NCI-H2227 treated with DMSO at 0.1 percent for 48 hours (cell line): ENCODE data around the gene SNCG.
"Not testable (repeated sequence)": the region's sequence is repeated elsewhere in the genome, so short reads cannot be mapped to it uniquely, and the experiment has no call there.

Experiments
- DNase-seq: peaks from one replicate; lab custom pipeline; 2025; lab: John Stamatoyannopoulos, UW

Gene SNCG

DNA sequence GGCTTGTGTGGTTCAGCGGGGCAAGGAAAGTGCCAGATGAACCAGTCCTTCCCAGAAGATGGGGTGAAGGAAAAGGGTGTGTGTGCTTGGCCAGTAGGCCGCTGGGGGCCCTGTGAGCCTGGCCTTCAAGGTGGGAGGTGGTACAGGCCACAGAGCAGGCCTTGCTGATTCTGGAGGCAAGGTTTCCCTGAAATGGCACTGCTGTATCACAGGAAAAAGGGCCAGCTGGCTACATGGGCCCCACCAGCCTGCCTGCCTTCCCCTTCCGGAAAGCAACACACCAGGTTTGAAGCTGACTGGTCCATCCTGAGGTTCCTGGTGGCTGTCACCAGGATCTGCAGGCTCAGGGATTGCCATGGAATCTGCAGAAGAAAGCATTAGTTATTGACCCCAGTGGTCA, 13.5 kb upstream of the SNCG start:
- DNase-seq = no peak

DNA sequence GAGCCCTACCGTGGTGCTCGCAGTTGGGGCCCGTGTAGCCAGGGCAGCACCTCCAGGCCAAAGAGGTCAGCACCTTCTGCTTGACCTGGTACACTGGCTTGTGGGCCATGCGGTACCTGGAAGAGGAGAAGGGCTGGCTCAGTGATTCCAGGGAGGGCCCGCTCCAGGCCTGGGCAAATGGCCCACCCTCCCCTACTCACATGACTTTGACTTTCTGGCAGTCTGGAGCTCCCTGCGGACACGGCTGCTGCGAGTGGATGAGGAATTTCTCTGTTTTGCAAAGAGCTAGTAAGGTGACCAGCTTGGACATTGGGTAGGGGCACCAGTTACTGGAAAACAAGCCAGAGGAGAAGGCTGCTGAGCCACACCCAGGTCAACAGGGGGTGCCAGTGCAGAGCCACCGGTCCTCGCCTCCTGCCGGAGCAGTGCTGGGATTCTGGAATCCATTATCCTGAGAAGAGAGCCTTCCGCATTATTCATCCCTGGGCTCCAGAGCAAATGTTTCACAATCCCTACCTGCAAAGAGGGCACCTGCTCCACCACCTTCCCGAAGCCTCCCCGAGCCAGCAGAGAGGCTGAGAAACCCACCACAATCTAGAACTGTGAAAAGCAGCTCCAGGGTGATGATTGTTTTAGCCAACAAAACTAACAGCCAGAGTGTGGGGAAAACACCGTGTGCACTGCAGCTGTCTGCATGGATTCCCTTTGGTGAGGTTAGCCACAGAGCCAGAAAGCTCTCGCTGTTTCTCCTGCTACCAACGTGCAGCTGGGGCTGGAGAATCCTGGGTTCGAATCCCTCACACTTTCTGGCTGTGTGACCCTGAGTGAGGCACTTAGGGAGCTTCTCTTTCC, 12.8 kb upstream of the SNCG start:
- DNase-seq = no peak

DNA sequence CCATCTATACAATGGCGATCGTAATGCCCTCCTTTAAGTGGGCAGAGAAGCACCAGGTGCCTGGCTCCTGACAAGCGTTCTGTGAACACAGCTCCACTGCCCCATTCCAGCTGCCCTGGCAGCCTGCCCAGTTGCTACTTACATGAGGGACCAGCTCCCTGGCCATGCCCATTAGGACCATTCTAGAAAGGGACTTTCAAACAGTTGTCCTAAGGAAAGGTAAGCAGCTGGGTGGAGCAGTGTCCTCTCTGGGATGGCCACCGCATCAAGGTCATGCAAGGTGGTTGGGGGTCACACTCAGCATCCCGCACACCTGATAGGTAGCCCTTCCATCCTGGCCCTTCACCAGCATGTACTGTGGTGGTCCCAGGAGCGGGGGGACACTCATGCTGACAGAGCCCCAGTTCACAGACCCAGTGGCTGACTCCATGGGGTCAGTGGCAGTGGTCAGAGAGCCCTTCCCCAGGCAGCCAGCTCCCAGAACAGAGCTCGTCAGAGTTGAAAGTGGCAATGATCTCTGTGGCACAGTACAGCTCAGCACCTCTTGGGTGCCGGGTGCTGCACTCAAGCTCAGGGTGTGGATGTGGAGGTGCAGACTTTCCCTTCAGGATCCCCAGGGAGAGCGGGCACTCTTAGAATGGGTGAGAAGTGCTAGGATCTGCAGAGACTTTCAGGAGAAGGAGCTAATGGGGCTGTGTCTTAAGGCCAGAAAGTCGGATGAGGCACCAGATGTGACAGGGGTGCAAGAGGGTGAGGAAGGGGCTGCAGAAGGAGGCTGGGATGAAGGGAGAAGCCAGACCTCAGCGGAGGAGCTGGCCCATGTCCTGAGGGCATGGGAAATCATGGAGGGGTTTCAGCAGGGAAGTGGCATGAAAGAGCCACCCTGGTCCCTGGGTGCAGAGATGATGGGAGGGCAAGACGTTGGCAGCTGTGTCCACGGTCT, 11.9 kb upstream of the SNCG start:
- no peak for DNase-seq

DNA sequence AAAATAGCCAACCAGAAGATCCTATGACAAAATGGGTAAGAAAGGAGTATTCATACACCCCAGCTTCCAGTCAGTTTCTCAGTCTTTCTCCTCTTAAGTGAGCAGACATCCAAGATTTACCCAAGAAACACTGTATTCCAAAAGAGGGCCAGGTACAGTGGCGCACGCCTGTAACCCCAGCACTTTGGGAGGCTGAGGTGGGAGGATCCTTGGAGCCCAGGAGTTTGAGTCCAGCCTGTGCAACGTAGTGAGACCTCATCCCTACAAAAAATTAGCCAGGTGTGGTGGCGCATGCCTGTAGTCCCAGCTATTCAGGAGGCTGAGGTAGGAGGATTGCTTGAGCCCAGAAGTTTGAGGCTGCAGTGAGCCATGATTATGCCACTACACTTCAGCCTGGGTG, 10.6 kb upstream of the SNCG start:
- not testable (repeated sequence) for DNase-seq

DNA sequence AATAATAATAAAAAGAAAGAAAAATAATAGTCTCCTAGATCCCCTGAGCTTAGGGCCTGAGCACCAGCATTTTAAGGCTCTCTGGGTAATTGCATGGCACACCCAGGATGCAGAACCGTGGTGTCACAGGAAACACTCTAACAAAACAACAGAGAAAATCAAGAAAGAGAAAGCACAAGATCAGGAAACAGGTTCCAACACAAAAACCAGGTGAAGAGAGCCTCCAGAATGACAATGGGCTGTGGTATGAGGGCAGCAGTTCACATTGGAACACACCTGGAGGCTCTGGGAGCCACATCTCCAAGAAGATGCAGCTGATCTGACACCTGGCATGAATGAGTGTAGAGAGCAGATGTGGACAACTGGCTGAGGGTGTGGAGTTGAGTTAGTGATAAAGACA, 8.1 kb upstream of the SNCG start:
- DNase-seq = no peak

DNA sequence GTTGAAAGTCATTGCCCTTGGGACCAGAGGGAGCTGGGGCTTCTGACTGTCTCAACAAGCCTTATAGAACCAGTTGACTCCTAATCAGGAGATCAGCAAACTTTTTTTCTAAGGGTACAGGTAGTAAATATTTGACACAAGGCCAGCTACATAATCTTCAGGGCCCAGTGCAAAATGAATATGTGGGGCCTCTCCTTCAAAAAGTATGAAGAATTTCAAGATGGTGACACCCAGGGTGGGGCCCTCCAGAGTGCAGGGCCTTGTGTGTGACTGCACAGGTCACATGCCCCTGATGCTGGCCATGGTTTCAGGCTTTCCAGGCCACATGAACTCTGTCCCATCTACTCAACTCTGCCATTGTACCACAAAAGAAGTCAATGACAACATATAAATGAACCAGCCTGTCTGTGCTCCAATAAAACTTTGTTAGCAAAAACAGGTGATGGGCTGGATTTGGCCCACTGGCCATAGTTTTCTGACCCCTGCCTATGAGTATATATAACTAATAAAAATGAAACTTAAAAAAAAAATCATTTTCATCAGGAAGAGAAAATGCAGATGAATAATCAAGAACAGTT, 7.1 kb upstream of the SNCG start:
- no peak for DNase-seq

DNA sequence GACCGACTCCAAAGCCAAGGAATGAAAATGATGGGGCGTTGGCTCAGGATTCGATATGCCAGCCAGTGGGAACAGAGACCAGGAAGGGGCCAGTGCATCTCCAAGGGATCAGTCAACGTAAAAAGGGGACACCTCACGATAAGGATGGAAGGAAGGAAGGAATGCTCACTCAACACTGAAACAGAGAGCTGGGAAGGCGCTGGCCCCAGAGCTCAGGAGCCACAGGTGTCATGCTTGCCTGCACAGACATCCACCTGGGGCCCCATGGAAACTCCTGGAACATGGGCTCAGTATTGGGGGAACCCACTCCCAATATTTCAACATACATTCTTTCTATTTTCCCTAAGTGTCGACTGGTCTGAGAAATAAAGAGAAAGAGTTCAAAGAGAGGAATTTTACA, 6.3 kb upstream of the SNCG start:
- DNase-seq = no peak

DNA sequence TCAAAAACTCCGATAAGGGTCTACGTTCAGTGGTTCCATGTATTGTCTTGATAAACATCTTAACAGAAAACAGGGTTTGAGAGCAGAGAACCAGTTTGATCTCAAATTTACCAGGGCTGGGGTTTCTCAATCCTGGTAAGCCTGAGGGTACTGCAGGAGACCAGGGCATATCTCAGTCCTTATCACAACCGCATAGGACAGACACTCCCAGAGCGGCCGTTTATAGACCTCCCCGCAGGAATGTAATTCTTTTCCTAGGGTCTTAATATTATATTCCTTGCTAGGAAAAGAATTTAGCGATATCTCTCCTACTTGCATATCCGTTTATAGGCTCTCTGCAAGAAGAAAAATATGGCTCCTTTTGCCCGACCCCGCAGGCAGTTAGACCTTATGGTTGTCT, 5.7 kb upstream of the SNCG start:
- not testable (repeated sequence) for DNase-seq

DNA sequence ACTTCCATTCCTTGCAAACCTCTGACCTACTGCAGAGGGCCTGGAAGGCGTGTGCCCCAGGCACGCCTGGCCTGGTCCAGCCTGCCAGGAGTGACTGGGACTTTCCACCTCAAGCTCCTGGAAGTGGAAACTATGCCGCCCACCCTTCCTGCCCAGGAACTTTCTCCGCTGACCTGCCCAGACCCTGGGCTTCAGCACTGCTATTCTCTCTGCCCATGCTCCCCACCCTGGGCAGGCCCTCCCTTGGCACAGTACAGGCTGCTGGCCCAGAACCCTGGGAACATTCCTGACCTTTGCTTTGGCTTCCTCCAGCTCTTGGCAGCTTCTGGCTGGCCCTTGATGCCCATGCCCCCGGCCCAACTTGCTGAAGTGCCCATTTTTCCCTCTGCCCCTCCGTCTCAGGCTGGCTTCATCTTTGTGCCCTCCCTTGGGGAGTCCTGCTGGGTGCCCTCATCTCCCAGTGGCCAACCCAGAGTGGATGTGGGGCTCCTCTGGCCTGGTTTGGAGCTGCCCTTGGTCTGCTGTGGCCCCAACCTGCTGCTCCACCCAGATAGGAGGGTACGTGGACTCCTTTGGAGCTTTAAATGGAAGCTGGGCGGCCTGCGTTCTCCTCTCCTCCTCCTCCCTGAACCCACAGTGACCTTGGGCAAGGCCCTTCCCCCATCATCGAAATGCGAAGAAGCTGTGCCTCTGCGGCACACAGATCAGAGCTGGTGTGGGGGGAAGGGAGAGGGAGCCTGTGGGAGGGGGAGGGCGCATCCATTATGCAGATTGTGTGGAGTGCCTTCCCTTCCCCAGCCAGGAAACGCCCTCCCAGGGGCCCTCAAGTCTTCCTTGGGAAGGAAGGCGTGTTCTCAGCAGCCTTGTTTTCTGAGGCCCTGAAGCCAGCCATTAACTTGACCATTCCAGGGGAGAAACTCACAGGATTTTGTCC, 4.4 kb upstream of the SNCG start:
- DNase-seq = peak; percentile 75

DNA sequence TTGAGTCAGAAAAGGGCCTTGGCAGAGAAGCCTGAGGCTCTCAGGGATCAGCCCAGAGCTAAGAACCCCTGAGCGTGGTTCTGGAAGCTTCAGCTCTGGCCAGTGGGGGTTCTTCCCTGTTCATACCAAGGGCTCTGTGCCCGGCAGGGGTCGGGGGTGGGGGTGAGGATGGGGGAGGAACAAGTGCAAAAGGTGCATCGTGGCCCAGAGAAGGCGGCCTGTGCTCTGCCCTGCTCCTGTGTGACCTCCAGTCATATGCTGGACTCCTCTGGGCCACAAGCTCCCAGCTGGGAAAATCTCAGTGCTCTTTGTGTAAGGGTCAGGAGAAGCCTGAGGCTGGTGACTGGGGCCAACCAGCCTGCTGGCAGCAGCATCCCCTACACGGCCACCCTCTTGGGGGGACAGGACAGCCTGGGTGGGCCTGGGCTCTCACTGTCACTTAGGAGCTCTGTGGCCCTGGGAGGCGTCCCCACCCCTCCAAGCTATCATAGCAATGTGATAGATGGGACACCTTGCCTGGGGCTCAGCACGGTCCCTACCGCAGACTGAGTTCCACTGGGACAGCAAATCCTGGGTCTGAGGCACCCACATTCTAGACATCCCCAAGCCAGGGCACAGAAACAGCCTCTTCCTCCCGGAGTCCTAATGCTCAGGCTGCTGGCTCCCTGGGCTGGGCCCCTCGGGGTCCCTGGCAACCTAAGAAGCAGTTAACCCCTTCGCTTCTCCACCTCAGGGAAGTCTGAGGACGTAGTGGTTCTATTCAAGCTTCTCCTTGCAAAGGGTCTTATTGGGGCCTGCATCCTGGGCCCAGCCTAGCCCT, 3.5 kb upstream of the SNCG start:
- no peak for DNase-seq

DNA sequence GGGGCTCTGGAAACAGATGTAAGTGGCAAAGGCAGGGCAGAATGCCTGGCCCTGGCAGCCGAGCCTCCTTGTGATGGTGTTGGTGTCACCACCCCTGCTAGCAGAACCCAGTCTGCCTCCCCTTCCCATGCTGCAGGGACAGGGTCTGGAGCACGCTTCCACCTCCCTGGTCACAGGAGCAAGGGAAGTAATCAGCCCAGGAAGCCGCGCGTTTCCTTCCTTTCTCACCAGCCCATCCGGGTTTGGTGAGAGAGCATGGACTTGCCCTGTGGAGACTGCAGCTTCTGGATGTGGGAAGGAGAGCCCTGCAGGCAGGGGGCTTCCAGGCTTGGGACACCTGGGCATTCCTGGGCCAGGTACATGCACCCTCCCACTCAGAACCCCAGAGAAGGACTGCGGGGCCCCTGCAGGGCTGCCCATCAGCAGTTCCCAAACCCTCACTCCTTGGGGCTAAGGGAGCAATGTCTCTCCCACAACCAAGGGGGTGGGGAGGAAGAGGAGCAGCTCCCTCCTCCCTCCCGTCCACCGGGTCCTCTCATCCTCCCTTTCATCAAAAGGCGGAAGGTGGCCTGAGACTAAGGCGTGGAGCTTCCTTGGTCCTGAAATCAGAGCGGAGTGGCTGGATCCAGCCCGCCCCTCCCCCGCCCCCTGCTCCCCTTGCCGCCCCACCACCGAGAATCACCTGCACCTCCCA, 2.8 kb upstream of the SNCG start:
- DNase-seq = no peak

DNA sequence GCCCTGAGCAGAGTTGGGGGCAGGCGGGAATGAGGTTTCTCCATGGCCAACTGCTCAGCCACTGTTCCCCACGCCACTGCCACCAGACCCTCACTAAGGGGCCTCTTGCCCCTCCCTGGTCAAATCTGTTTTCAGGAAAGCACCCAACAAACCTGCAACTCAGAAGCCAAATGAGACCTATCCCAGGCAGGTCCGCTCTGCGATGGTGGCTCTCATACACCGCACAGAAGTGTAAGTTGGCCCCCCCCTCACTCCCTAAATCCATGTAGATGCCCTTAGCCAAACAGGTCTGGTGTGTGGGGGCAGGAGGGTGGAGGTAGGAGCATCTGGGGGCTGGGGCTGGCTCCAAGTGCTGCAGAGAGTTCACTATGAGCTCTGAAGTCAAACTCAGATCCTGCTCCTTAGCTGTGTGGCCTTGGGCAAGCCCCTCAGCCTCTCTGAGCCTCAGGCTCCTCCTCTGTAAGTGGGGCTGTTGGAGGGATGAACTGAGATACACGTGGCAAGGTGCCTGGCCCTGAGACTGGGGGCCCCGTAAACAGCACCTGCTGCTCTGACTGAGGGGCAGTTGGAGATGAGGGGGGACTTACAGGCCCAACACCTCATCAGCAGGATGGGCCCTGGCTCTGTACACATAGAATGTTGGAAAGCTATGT, 2.1 kb upstream of the SNCG start:
- DNase-seq = no peak

DNA sequence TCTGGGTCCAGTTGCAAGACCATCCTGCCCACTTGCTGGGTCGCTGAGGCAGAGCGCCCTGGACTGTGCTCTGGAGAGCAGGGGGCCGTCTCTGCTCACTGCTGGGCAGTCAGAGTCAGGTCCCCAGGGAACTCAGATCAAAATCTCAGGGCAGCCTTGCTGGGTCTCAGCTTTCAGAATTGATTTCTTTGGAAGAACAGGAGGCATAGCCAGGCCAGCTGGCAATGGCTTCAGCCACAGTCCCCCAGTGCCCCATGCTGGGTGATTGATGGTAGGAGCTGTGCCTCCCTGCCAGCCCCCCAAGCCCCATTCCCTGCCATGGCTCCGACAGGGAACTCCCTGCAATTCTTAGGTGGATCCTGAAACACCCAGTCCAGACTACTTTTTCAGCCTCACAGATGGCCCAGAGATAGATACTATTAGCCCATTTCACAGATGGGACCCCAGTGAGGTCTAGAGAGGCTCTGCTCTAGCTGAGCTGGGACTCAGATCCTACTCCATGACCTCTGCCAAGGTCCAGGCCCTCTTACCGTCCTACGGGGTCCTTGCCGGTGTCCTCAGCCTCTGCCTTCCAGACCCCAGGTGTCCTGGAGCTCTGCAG, 1.5 kb upstream of the SNCG start:
- DNase-seq = no peak

DNA sequence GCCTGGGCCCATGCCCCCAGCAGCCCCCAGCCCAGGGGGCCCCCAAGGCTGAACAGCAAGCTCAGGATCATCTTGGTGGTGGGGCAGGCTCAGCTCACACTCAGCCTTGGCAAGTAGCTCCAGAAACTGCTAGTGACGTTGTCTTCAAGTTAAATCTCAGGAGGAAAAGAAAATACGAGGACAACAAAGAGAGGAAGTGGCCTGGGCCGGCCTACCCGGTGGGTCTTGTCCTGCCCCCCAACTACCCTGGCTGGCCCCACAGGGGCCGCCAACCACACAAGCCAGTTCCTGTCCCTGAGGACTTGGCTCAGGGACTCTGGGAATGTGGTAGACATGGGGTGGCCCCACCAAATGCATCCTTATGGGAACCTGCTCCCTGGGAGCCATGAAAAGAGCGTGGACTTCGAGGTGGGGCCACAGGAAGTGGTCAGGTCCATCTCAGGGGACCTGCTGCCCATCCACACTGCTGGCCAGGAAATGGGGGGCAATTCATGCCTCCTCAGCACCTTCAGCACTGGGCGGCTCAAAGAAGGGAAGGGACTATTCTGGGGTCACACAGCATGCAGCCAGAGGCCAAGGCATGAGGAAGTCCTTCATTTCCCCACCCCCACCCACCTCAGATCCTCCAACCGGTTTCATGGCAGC, 806 bp upstream of the SNCG start, which contains the start of gene MMRN2:
Gene MMRN2 (minus strand): TSS at position 145 of the 645 bp plus-strand sequence. CDS start 74 bp downstream, at position 71.
- no peak for DNase-seq

DNA sequence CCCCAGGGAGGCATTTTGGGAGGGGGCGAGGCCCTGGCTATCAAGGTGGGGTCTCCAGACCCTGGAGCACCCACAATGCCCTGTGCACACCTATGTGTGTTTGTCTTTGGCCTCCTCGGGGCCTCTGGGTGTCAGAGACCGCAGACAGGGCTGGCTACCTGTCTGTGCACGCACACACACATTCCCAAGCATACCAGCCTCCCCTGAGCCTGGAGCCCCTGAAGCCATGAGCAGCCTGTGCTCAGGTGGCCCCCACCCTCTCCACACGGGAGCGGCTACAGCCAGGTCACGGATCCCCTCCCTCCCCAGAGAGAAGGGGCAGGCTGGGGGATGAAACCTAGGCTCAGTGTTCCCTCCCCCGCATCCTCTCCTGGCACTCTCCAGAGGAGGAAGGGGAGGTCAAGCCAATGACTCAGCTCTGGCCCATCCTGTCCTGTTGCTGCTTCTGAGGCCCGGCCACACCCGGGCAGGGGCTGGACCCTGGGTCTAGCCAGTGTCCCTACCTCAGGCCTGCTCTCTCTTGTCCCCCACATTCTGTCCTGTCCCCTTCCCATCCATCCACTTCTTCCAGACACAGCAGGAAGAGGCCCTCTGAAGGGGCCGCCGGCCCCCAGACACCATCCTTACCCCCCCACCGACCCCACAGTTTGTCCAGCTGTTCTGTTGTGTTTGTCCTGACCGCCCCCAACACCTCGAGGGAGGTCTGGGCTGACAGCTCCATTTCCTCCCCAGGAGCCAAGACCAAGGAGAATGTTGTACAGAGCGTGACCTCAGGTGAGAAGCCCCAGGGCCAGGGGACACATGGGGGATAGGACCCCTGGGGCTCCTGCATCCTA, 720 bp downstream of the SNCG start:
- DNase-seq = no peak

DNA sequence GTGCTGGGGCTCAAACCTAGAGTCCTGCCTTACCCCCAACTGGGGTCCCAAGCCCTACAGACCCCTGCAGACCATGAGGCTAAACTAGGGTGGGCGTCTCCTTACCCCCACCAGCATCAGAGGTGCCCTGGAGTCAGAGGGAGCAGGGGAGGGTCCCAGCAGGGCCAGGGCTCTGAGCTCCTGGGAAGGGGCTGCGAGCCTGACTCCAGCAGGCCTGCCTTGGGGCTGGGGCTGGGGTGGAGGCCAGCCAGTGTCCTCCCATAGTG, 1.3 kb downstream of the SNCG start:
- no peak for DNase-seq

DNA sequence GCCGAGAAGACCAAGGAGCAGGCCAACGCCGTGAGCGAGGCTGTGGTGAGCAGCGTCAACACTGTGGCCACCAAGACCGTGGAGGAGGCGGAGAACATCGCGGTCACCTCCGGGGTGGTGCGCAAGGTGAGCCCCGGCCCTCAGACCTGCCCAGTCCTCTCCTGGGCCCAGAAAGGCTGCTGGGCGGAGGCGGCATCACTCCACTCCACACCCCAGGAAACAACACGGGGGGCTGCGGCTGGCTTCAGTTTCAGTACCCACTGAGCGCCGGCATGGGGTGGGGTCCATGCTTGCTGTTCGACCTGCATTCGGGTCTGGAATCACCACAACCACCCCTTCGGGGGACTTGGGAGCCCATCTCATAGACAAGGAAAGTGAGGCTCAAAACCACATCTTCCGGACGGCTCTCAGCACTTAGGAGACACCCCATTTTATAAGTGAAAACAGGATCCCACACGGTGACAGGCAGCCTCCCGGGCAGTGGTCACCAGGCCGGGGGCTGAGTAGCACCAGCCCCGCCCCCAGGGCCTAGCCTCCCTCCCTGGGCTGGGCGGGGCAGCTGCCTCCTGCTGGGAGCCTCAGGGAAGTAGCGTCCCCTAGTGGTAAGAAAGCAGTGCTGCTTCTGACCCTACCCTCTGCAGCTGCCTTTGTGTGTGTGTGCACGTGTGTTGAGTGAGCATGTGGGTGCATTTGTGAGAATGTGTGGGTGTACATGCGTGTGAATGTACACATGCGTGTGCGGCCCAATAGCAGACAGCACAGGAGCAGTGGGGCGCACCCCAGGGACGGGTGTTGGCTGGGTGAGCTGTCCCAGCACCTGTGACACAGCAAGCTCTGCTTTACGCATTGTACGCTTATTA, 1.8 kb downstream of the SNCG start:
- DNase-seq = no peak
